ENCODE measurements around the gene MICU1. TPM values are rescaled to one million over a fixed set of nuclear protein-coding genes. Genes with fewer than 3 reads are reported as not detected.

The MICU1 gene
- total RNA-seq, 3 donors from 2014 or later (not counting 1 experiment from before 2014, with no cell fraction given): 27.9 to 30.9 (median 29.4) TPM

- H3K4me1 ChIP-seq (ENCODE audit: control insufficient read depth, insufficient read depth, low read length): no peaks in the 10 kb centered on the region
- ATAC-seq (no peak), DNase-seq (no peak)
- Mint-ChIP-seq H3K27ac (no peak overlapping the region), H3K9me3 (no peaks in the 10 kb centered on the region), H3K4me3 (no peak overlapping the region), H3K27me3 (ENCODE audit: low read depth in 2 of 2) (no peaks in the 10 kb centered on the region), H3K36me3 (no peaks in the 10 kb centered on the region), H3K4me1 (no peaks in the 10 kb centered on the region)
- no peaks in the 10 kb centered on the region for H3K9me3 ChIP-seq (ENCODE audit: control insufficient read depth, insufficient read depth, low read length)
- WGBS (ENCODE audit: insufficient coverage): 100% methylated on average over 1 of the region's 1 CpG
- no peak for TF ChIP-seq CTCF (IDR thresholded peaks at IDR 0.05)
- H3K36me3 ChIP-seq (ENCODE audit: control insufficient read depth, insufficient read depth, low read length): no peaks in the 10 kb centered on the region
- no peaks in the 10 kb centered on the region for H3K27me3 ChIP-seq (ENCODE audit: control insufficient read depth, insufficient read depth, low read length)
- no peak overlapping the region for H3K4me3 ChIP-seq (ENCODE audit: low read length)
- intact Hi-C loops (cut with micrococcal nuclease): no loop called here
- no peak overlapping the region for H3K27ac ChIP-seq (ENCODE audit: low read length)
These were observed 195.9 kb downstream of the MICU1 start for GRCh38 chr10:72429931-72430330.

- Mint-ChIP-seq H3K4me3 (no peak overlapping the region), H3K36me3 (peaks cover 13% of the 10 kb centered on the region), H3K27ac (no peak overlapping the region), H3K4me1 (no peaks in the 10 kb centered on the region), H3K27me3 (ENCODE audit: low read depth in 2 of 2) (no peaks in the 10 kb centered on the region), H3K9me3 (peaks cover 2 to 4% of the 10 kb centered on the region in 2 donors)
- H3K36me3 ChIP-seq (ENCODE audit: control insufficient read depth, insufficient read depth, low read length): peaks cover 4% of the 10 kb centered on the region
- DNase-seq (no peak), ATAC-seq (no peak)
- WGBS (ENCODE audit: insufficient coverage): 88% methylated on average over 5 of the region's 5 CpGs
- no peaks in the 10 kb centered on the region for H3K4me1 ChIP-seq (ENCODE audit: control insufficient read depth, insufficient read depth, low read length)
- H3K27ac ChIP-seq (ENCODE audit: low read length): no peak overlapping the region
- H3K9me3 ChIP-seq (ENCODE audit: control insufficient read depth, insufficient read depth, low read length): peaks cover 3% of the 10 kb centered on the region
- H3K27me3 ChIP-seq (ENCODE audit: control insufficient read depth, insufficient read depth, low read length): no peaks in the 10 kb centered on the region
- intact Hi-C loops (cut with micrococcal nuclease): no loop called here
- TF ChIP-seq CTCF (IDR thresholded peaks at IDR 0.05): no peak
- no peak overlapping the region for H3K4me3 ChIP-seq (ENCODE audit: low read length)
These were observed 198.9 kb downstream of the MICU1 start for GRCh38 chr10:72426986-72427385.

GRCh38 chr10:72425133-72425532, 200.7 kb downstream of the MICU1 start:
- intact Hi-C loops (cut with micrococcal nuclease): no loop called here
- 93% methylated on average over 3 of the region's 3 CpGs for WGBS (ENCODE audit: insufficient coverage)
- peaks cover 3% of the 10 kb centered on the region for H3K9me3 ChIP-seq (ENCODE audit: control insufficient read depth, insufficient read depth, low read length)
- H3K27me3 ChIP-seq (ENCODE audit: control insufficient read depth, insufficient read depth, low read length): no peaks in the 10 kb centered on the region
- H3K4me3 ChIP-seq (ENCODE audit: low read length): no peak overlapping the region
- no peak overlapping the region for H3K27ac Mint-ChIP-seq
- DNase-seq: no peak
- no peaks in the 10 kb centered on the region for H3K4me1 ChIP-seq (ENCODE audit: control insufficient read depth, insufficient read depth, low read length)
- peaks cover 13% of the 10 kb centered on the region for H3K36me3 Mint-ChIP-seq
- H3K27me3 Mint-ChIP-seq (ENCODE audit: low read depth in 2 of 2): no peaks in the 10 kb centered on the region
- H3K27ac ChIP-seq (ENCODE audit: low read length): no peak overlapping the region
- H3K9me3 Mint-ChIP-seq: peaks cover 2 to 4% of the 10 kb centered on the region in 2 donors
- H3K4me3 Mint-ChIP-seq: no peak overlapping the region
- peaks cover 9% of the 10 kb centered on the region for H3K36me3 ChIP-seq (ENCODE audit: control insufficient read depth, insufficient read depth, low read length)
- no peaks in the 10 kb centered on the region for H3K4me1 Mint-ChIP-seq
- no peak for ATAC-seq
- no peak for TF ChIP-seq CTCF (IDR thresholded peaks at IDR 0.05)

- Mint-ChIP-seq H3K27me3 (ENCODE audit: low read depth in 2 of 2) (no peaks in the 10 kb centered on the region), H3K4me3 (no peak overlapping the region), H3K9me3 (peaks cover 2 to 4% of the 10 kb centered on the region in 2 donors), H3K27ac (no peak overlapping the region), H3K4me1 (no peaks in the 10 kb centered on the region), H3K36me3 (peaks cover 13% of the 10 kb centered on the region)
- Histone ChIP-seq H3K36me3 (ENCODE audit: control insufficient read depth, insufficient read depth, low read length) (peaks cover 9% of the 10 kb centered on the region), H3K4me1 (ENCODE audit: control insufficient read depth, insufficient read depth, low read length) (no peaks in the 10 kb centered on the region), H3K27ac (ENCODE audit: low read length) (no peak overlapping the region), H3K9me3 (ENCODE audit: control insufficient read depth, insufficient read depth, low read length) (peaks cover 3% of the 10 kb centered on the region), H3K4me3 (ENCODE audit: low read length) (no peak overlapping the region), H3K27me3 (ENCODE audit: control insufficient read depth, insufficient read depth, low read length) (no peaks in the 10 kb centered on the region)
- no peak for DNase-seq
- TF ChIP-seq CTCF (IDR thresholded peaks at IDR 0.05): no peak
- intact Hi-C loops (cut with micrococcal nuclease): no loop called here
- ATAC-seq: no peak
- 100% methylated on average over 1 of the region's 1 CpG for WGBS (ENCODE audit: insufficient coverage)
These were observed 201.3 kb downstream of the MICU1 start for GRCh38 chr10:72424561-72424960.

Data from natural killer cell (primary cell).